Measurements from ENCODE around the gene SUFU.

DNA sequence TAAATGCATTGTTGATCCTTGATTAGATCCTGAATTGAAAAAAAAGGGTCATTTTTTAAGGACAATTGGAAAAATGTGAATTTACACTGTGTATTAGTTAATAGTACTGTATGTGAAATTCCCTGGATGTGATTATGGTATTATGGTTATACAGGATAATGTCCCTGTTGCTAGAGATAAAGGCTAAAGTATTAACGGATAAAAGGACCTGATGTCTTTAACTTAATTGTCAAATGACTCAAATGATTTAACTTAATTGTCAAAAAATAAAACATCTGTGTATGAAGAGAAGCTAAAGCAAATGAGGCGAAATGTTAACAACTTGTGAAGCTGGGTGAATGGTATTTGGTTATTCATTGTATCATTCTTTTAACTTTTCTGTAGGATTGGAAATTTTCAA, 48.8 kb downstream of the SUFU start:
- TF ChIP-seq, protein P1, sequence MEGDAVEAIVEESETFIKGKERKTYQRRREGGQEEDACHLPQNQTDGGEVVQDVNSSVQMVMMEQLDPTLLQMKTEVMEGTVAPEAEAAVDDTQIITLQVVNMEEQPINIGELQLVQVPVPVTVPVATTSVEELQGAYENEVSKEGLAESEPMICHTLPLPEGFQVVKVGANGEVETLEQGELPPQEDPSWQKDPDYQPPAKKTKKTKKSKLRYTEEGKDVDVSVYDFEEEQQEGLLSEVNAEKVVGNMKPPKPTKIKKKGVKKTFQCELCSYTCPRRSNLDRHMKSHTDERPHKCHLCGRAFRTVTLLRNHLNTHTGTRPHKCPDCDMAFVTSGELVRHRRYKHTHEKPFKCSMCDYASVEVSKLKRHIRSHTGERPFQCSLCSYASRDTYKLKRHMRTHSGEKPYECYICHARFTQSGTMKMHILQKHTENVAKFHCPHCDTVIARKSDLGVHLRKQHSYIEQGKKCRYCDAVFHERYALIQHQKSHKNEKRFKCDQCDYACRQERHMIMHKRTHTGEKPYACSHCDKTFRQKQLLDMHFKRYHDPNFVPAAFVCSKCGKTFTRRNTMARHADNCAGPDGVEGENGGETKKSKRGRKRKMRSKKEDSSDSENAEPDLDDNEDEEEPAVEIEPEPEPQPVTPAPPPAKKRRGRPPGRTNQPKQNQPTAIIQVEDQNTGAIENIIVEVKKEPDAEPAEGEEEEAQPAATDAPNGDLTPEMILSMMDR (conservative IDR thresholded peaks at IDR 0.05; ENCODE audit: low read depth, low read length) = no peak
- no peak for TF ChIP-seq EZH2 (IDR thresholded peaks at IDR 0.05; ENCODE audit: low read length, unreplicated experiment)
